H1 (cell line): Measurements from ENCODE around the gene A4GALT. TPM values are rescaled to one million over a fixed set of nuclear protein-coding genes. Genes with fewer than 3 reads are reported as not detected.

Experiments
- BACH1 ChIP-seq: IDR thresholded peaks from 2 replicates; pipeline ENCODE4 v1.6.1; 2012; ENCODE audit warnings: low read length, improper control_type of control experiment
- E2F6 ChIP-seq: IDR thresholded peaks from 2 replicates; pipeline ENCODE4 v1.6.1; 2012; ENCODE audit warnings: inconsistent platforms
- MAFK ChIP-seq: IDR thresholded peaks from 2 replicates; pipeline ENCODE4 v1.6.1; 2012; ENCODE audit warnings: low read depth, mild to moderate bottlenecking, improper control_type of control experiment, low read length
- RNF2 ChIP-seq: fragments of 200-900, 300-1000 bp; sonication (generic); IDR thresholded peaks from 2 replicates; pipeline ENCODE4 v1.7.1; 2016; ENCODE audit warnings: borderline replicate concordance, low read depth, mild to moderate bottlenecking, antibody characterized with exemption, low read length; ENCODE audit not compliant: poor library complexity, severe bottlenecking; ENCODE audit errors: missing control alignments
- RXRA ChIP-seq: IDR thresholded peaks from 2 replicates; pipeline ENCODE4 v1.6.1; 2011; ENCODE audit warnings: low read depth, mild to moderate bottlenecking, low read length, moderate library complexity; ENCODE audit not compliant: insufficient read depth
- SIRT6 ChIP-seq: IDR thresholded peaks from one replicate; pipeline ENCODE4 v1.7.1; 2012; ENCODE audit warnings: low read length, inconsistent platforms
- TBP ChIP-seq: IDR thresholded peaks from 2 replicates; pipeline ENCODE4 v1.6.1; 2011; ENCODE audit warnings: low read depth, low read length, improper control_type of control experiment
- TCF12 ChIP-seq: IDR thresholded peaks from 2 replicates; pipeline ENCODE4 v1.6.1; 2011; ENCODE audit warnings: low read depth, mild to moderate bottlenecking, low read length
- TEAD4 ChIP-seq: IDR thresholded peaks from 2 replicates; pipeline ENCODE4 v1.6.1; 2012; ENCODE audit warnings: low read depth, low read length, inconsistent platforms, mixed read lengths
- polyA plus RNA-seq, 7 experiments: library from polyadenylated mRNA; depleted of rRNA in 3 of 7; stranded (reverse) in 5 of 7; unstranded in 2 of 7; fragments of >200 nt in 5 of 7; fragments of 200-250 nt in 2 of 7; gene quantifications; 1 replicate in 5 of 7; 2 replicates in 1 of 7; 4 replicates in 1 of 7; pipeline versions ENCODE4 v1.2.1 to v1.2.3, GENCODE V29; 2011 to 2013; ENCODE audit warnings: missing spikeins in 2 of 7, mixed read lengths in 2 of 7
- total RNA-seq: library from RNA; stranded (reverse); fragmentation: NEBNext Ultra II Directional; extraction: Animal tissue kit (Norgen Biotek cat#: 25700); gene quantifications from 2 replicates; pipeline ENCODE4 v1.2.1, GENCODE V29; 2021

A4GALT gene
- total and polyA plus RNA-seq, 2 of the 8 experiments (the other 6 are each of a cell fraction or from before 2014, with no cell fraction given), result 7.2 to 13.8 TPM

GRCh38 chr22:42768385-42769035 lies 47.8 kb upstream of the A4GALT start (continued):
- TF ChIP-seq MAFK (no peak), TEAD4 (no peak), BACH1 (no peak), E2F6 (no peak), TBP (no peak), TCF12 (no peak), SIRT6 (no peak), RXRA (no peak), RNF2 (no peak)
- TF ChIP-seq, all 59 proteins: peak for 0
